GM10266 (cell line): Measurements from ENCODE around the gene KIR2DL1.
"Not testable (repeated sequence)": the region's sequence is repeated elsewhere in the genome, so short reads cannot be mapped to it uniquely, and the experiment has no call there.

Source experiments
- DNase-seq: peaks from one replicate; pipeline ENCODE4 v3.0.0; 2012; ENCODE audit errors: extremely low spot score
- TF ChIP-seq, protein P1 (sequence below): IDR thresholded peaks from 2 replicates; pipeline ENCODE4 v1.5.1; 2012; ENCODE audit warnings: mild to moderate bottlenecking, low read depth; ENCODE audit not compliant: control insufficient read depth, insufficient read depth; ENCODE audit errors: missing control alignments

The KIR2DL1 gene

GRCh38 chr19:54769646-54770045 is at the start of gene KIR2DL1:
TSS of gene KIR2DL1 (plus strand) at chr19:54769793. CDS start at chr19:54769851, 58 bp downstream.
- not testable (repeated sequence) for DNase-seq

GRCh38 chr19:54724142-54724541 is 45.5 kb upstream of the KIR2DL1 start, which contains the start of gene KIR3DL3:
TSS of gene KIR3DL3 (plus strand) at chr19:54724442. CDS start at chr19:54724497, 55 bp downstream.
- no peak for DNase-seq
- TF ChIP-seq, protein P1, sequence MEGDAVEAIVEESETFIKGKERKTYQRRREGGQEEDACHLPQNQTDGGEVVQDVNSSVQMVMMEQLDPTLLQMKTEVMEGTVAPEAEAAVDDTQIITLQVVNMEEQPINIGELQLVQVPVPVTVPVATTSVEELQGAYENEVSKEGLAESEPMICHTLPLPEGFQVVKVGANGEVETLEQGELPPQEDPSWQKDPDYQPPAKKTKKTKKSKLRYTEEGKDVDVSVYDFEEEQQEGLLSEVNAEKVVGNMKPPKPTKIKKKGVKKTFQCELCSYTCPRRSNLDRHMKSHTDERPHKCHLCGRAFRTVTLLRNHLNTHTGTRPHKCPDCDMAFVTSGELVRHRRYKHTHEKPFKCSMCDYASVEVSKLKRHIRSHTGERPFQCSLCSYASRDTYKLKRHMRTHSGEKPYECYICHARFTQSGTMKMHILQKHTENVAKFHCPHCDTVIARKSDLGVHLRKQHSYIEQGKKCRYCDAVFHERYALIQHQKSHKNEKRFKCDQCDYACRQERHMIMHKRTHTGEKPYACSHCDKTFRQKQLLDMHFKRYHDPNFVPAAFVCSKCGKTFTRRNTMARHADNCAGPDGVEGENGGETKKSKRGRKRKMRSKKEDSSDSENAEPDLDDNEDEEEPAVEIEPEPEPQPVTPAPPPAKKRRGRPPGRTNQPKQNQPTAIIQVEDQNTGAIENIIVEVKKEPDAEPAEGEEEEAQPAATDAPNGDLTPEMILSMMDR = no peak

DNA sequence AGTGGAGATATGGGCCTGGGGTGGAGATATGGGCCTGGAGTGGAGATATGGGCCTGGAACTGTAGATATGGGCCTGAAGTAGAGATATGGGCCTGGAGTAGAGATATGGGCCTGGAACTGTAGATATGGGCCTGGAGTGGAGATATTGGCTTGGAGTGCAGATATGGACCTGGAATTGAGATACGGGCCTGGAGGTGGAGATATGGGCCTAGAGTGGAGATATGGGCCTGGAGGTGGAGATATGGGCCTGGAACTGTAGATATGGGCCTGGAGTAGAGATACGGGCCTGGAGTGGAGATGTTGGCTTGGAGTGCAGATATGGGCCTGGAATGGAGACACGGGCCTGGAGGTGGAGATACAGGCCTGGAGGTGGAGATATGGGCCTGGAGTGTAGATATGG is 44.9 kb upstream of the KIR2DL1 start:
- TF ChIP-seq, protein P1 = no peak
- no peak for DNase-seq

GRCh38 chr19:54725321-54725720 is 44.3 kb upstream of the KIR2DL1 start:
- TF ChIP-seq, protein P1 = no peak

GRCh38 chr19:54727562-54727961 is 42.0 kb upstream of the KIR2DL1 start:
- DNase-seq = no peak
- TF ChIP-seq, protein P1 = no peak

More at GRCh38 chr19:54725321-54725720, 44.3 kb upstream of the KIR2DL1 start:
- no peak for DNase-seq

- no peak for DNase-seq
- TF ChIP-seq, protein P1 = no peak
Observed at GRCh38 chr19:54728167-54728566, 41.4 kb upstream of the KIR2DL1 start.

DNA sequence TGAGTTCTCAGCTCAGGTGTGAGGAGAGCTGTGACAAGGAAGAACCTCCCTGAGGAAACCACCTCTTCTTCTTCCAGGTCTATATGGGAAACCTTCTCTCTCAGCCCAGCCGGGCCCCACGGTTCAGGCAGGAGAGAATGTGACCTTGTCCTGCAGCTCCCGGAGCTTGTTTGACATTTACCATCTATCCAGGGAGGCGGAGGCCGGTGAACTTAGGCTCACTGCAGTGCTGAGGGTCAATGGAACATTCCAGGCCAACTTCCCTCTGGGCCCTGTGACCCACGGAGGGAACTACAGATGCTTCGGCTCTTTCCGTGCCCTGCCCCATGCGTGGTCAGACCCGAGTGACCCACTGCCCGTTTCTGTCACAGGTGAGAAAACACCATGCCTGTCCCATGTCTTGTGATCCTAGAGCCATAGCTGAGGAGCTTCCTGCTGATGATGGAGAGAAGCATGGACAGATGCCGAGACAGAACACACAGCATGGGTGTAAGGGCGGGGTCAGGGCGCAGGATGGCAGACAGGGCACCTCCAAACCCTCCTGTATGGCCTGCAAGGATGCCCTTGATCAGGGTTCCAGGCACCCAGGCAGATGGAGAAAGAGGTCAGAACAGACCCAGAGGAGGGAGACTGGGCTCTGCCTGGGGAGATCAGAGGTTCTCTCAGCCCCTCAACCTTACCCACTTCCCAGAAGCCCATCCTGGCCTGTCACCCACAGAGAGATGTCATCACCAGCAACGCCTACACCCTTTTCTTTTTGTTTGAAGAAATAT is 40.0 kb upstream of the KIR2DL1 start:
- TF ChIP-seq, protein P1 = no peak
- no peak for DNase-seq
